H1 (cell line): ENCODE measurements around the gene MIOX. TPM values are rescaled to one million over a fixed set of nuclear protein-coding genes. Genes with fewer than 3 reads are reported as not detected.

Experiments
- FOSL1 ChIP-seq: IDR thresholded peaks from 2 replicates; pipeline ENCODE4 v1.6.1; 2011; ENCODE audit warnings: mild to moderate bottlenecking, low read depth, low read length, moderate library complexity; ENCODE audit not compliant: insufficient read depth
- HDAC2 ChIP-seq, 2 experiments: fragments of 300-600 bp in 1 of 2; sonication (generic) in 1 of 2; IDR thresholded peaks; 2 replicates each; pipeline ENCODE4 v1.6.1; 2011 to 2012; ENCODE audit warnings: low read depth in 2 of 2, low read length in 2 of 2, mild to moderate bottlenecking in 2 of 2, moderate library complexity in 2 of 2, borderline replicate concordance in 1 of 2, inconsistent platforms in 1 of 2
- NRF1 ChIP-seq: IDR thresholded peaks from 2 replicates; pipeline ENCODE4 v1.6.1; 2011; ENCODE audit warnings: mild to moderate bottlenecking, low read depth, low read length, improper control_type of control experiment
- RAD21 ChIP-seq, 2 experiments: IDR thresholded peaks in 1 of 2; conservative IDR thresholded peaks in 1 of 2; 2 replicates each; pipeline ENCODE4 v1.6.1; 2011; ENCODE audit warnings: low read depth in 2 of 2, low read length in 2 of 2, improper control_type of control experiment in 1 of 2, inconsistent platforms in 1 of 2, mild to moderate bottlenecking in 1 of 2, moderate library complexity in 1 of 2
- TEAD4 ChIP-seq: IDR thresholded peaks from 2 replicates; pipeline ENCODE4 v1.6.1; 2012; ENCODE audit warnings: low read depth, low read length, inconsistent platforms, mixed read lengths
- YY1 ChIP-seq: IDR thresholded peaks from 2 replicates; pipeline ENCODE4 v1.6.1; 2011; ENCODE audit warnings: low read depth, mild to moderate bottlenecking, low read length
- polyA plus RNA-seq, 7 experiments: library from polyadenylated mRNA; depleted of rRNA in 3 of 7; stranded (reverse) in 5 of 7; unstranded in 2 of 7; fragments of >200 nt in 5 of 7; fragments of 200-250 nt in 2 of 7; gene quantifications; 1 replicate in 5 of 7; 2 replicates in 1 of 7; 4 replicates in 1 of 7; pipeline versions ENCODE4 v1.2.1 to v1.2.3, GENCODE V29; 2011 to 2013; ENCODE audit warnings: missing spikeins in 2 of 7, mixed read lengths in 2 of 7
- total RNA-seq: library from RNA; stranded (reverse); fragmentation: NEBNext Ultra II Directional; extraction: Animal tissue kit (Norgen Biotek cat#: 25700); gene quantifications from 2 replicates; pipeline ENCODE4 v1.2.1, GENCODE V29; 2021
- TF ChIP-seq, protein P1 (sequence below): IDR thresholded peaks from 2 replicates; pipeline ENCODE4 v1.6.1; 2011; ENCODE audit warnings: low read length, improper control_type of control experiment

The MIOX gene
- total and polyA plus RNA-seq, 2 of the 8 experiments (the other 6 are each of a cell fraction or from before 2014, with no cell fraction given) = 0.30 to 0.32 TPM

DNA sequence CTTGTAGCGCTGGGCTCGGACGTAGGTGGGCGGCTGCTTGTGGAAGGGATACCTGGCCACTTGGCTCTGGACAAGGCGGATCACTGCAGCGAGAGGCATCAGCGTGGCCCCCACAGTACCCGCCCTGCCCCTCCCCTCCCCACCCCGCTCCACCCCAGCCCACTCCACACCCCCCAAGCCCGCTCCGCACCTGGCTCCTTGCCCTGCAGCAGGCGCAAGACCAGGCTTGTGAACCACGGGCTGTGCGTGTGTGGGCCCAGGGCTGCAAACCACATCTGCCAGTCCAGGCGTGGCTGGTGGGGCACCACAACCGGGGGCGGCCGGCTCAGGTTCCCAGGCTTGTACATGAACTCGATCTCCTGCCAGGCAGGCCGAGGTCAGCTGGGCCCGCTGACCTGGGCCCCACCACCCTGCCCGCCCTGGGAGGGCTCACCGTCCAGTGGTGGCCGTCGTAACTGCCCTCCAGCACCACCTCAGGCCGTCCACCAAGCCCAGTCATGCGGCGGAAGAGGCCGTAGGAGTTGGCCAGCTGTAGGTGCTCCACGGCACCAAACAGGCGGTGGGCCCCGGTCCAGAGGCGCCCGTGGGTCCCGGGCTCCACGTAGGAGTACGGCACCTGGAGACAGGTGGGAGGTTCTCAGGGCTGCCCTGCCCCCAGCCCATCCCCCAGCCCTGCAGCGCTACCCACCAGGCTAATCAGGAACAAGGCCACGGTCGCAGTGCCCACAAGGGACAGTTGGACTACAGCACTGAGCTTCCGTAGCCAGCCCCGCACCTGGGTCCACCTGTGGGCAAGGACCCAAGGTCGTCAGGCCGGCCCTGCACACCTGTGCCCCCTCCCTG is 17.9 kb downstream of the MIOX start (continued):
- TF ChIP-seq TEAD4 = no peak
- no peak for TF ChIP-seq NRF1
- TF ChIP-seq HDAC2 (IDR thresholded peaks at IDR 0.05; ENCODE audit: borderline replicate concordance in 1 of 2, low read depth in 2 of 2, low read length in 2 of 2) = no peak
- no peak for TF ChIP-seq YY1
- TF ChIP-seq RAD21 (IDR thresholded peaks at IDR 0.05 in 1 of 2, conservative IDR thresholded peaks at IDR 0.05 in 1 of 2; ENCODE audit: low read depth in 2 of 2, low read length in 2 of 2) = no peak
- TF ChIP-seq FOSL1 = no peak
- TF ChIP-seq, protein P1, sequence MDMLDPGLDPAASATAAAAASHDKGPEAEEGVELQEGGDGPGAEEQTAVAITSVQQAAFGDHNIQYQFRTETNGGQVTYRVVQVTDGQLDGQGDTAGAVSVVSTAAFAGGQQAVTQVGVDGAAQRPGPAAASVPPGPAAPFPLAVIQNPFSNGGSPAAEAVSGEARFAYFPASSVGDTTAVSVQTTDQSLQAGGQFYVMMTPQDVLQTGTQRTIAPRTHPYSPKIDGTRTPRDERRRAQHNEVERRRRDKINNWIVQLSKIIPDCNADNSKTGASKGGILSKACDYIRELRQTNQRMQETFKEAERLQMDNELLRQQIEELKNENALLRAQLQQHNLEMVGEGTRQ = no peak
